PC-9 (cell line): ENCODE data around the gene SLC25A34. TPM values are rescaled to one million over a fixed set of nuclear protein-coding genes. Genes with fewer than 3 reads are reported as not detected.

ENCODE experiments used
- BruUV-seq: library from RNA; stranded (reverse); fragments of 400-500 nt; replicated peaks from 2 replicates; lab custom pipeline; 2021; lab: Mats Ljungman, UMichigan
- CTCF ChIA-PET: fragments of 300-600 bp; sonication (Branson Sonifier 250); formaldehyde crosslinking; loops from one replicate; lab custom pipeline; 2022; ENCODE audit warnings: antibody characterized with exemption; lab: Charles Lee
- POLR2A ChIA-PET: fragments of 300-600 bp; sonication (Branson Sonifier 250); formaldehyde crosslinking; loops from one replicate; lab custom pipeline; 2022; ENCODE audit warnings: antibody characterized with exemption; ENCODE audit not compliant: unreplicated experiment; lab: Charles Lee
- DNase-seq, 2 experiments: peaks; one replicate each; pipeline versions ENCODE4 v3.0.0 to v3.0.0-alpha.2; 2015 to 2022; ENCODE audit warnings: mixed read lengths in 1 of 2
- H2AFZ ChIP-seq: fragments of 200-600 bp; sonication (generic); 2 replicates; pipeline ENCODE4 v1.8.1; 2017; ENCODE audit warnings: antibody characterized with exemption
- H3F3A ChIP-seq: fragments of 200-600 bp; sonication (generic); 2 replicates; pipeline ENCODE4 v1.8.1; 2017; ENCODE audit warnings: antibody characterized with exemption, mild to moderate bottlenecking, low read depth; ENCODE audit not compliant: insufficient read depth
- H3K27ac ChIP-seq: fragments of 200-600 bp; sonication (generic); 2 replicates; pipeline ENCODE4 v1.6.1; 2016; ENCODE audit warnings: mixed run types
- H3K27me3 ChIP-seq: fragments of 200-600 bp; sonication (generic); 2 replicates; pipeline ENCODE4 v1.6.1; 2016; ENCODE audit warnings: low read depth, mixed run types; ENCODE audit not compliant: insufficient read depth
- H3K36me3 ChIP-seq: fragments of 200-600 bp; sonication (generic); 2 replicates; pipeline ENCODE4 v1.6.1; 2016; ENCODE audit warnings: low read depth, mixed run types
- H3K4me1 ChIP-seq: fragments of 200-600 bp; sonication (generic); replicated peaks from 2 replicates; pipeline ENCODE4 v1.6.1; 2016; ENCODE audit warnings: mixed run types; ENCODE audit not compliant: insufficient read depth
- H3K4me2 ChIP-seq: fragments of 200-600 bp; sonication (generic); 2 replicates; pipeline ENCODE4 v1.6.1; 2017; ENCODE audit warnings: mixed run types
- H3K4me3 ChIP-seq: fragments of 200-600 bp; sonication (generic); 2 replicates; pipeline ENCODE4 v1.6.1; 2016; ENCODE audit warnings: mixed run types
- H3K79me2 ChIP-seq: fragments of 200-600 bp; sonication (generic); 2 replicates; pipeline ENCODE4 v1.6.1; 2017; ENCODE audit warnings: low read depth, mixed run types
- H3K9me2 ChIP-seq: fragments of 200-600 bp; sonication (generic); 2 replicates; pipeline ENCODE4 v1.8.1; 2017; ENCODE audit warnings: mild to moderate bottlenecking; ENCODE audit not compliant: insufficient read depth
- H3K9me3 ChIP-seq: fragments of 200-600 bp; sonication (generic); 2 replicates; pipeline ENCODE4 v1.8.1; 2016; ENCODE audit warnings: low read depth; ENCODE audit not compliant: insufficient read depth
- H4K20me1 ChIP-seq: fragments of 200-600 bp; sonication (generic); 2 replicates; pipeline ENCODE4 v1.8.1; 2017; ENCODE audit not compliant: insufficient read depth
- CTCF ChIP-seq: fragments of 200-600 bp; sonication (generic); conservative IDR thresholded peaks from 2 replicates; pipeline ENCODE4 v1.6.1; 2017; ENCODE audit warnings: mixed run types, antibody characterized with exemption, mild to moderate bottlenecking, moderate library complexity
- EZH2 ChIP-seq: fragments of 200-600 bp; sonication (generic); IDR thresholded peaks from 2 replicates; pipeline ENCODE4 v1.8.0; 2017; ENCODE audit warnings: antibody characterized with exemption, low read depth
- intact Hi-C: fragments of 100-400 bp; cut with micrococcal nuclease; formaldehyde crosslinking; loops from one replicate; pipeline ENCODE4 v1.10.0; 2022; ENCODE audit not compliant: unreplicated experiment
- total RNA-seq: library from RNA; stranded (reverse); gene quantifications from 2 replicates; pipeline ENCODE4 v1.2.3, GENCODE V29; 2021

Gene SLC25A34
- total RNA-seq, 1 experiment from 2014 or later, result 1.7 TPM

- DNase-seq, result peak in 1 of 2 experiments; percentile 61
- intact Hi-C loops, result no loop called here
- ChIA-PET POLR2A (interaction anchor here (0.7 to 1.1 kb wide), 2 partner anchors 48 to 90 kb away, joined by 3 to 5 read pairs; no protein-coding TSS in a partner anchor), CTCF (interaction anchor here (0.6 kb wide), 1 partner anchor 62 kb away, joined by 3 read pairs; no protein-coding TSS in a partner anchor)
- H3K27me3 ChIP-seq, result no peaks in the 10 kb centered on the region
- no peak overlapping the region for H2AFZ ChIP-seq
- no peak overlapping the region for H3K4me3 ChIP-seq
- BruUV-seq, result no TSS peak
- H3K36me3 ChIP-seq, result no peaks in the 10 kb centered on the region
- peak overlapping the region; percentile 74; the same call in 1 of the 2 replicates for H3K27ac ChIP-seq
- no peaks in the 10 kb centered on the region for H4K20me1 ChIP-seq
- H3K79me2 ChIP-seq, result no peaks in the 10 kb centered on the region
- H3F3A ChIP-seq, result peaks cover 25% of the 10 kb centered on the region
- peaks cover 33% of the 10 kb centered on the region for H3K4me1 ChIP-seq
- TF ChIP-seq CTCF (no peak), EZH2 (no peak)
- no peaks in the 10 kb centered on the region for H3K9me3 ChIP-seq
- H3K4me2 ChIP-seq, result peak overlapping the region; percentile 38; the same call in 1 of the 2 replicates
- H3K9me2 ChIP-seq, result no peaks in the 10 kb centered on the region
Observed at GRCh38 chr1:15786581-15786980, 50.5 kb downstream of the SLC25A34 start.

- intact Hi-C loops, result no loop called here
Observed at GRCh38 chr1:15788624-15789301, 52.7 kb downstream of the SLC25A34 start.

More at GRCh38 chr1:15788624-15789301, 52.7 kb downstream of the SLC25A34 start:
- no TSS peak for BruUV-seq
- no peaks in the 10 kb centered on the region for H3K9me3 ChIP-seq
- no peaks in the 10 kb centered on the region for H3K27me3 ChIP-seq
- H3K9me2 ChIP-seq, result no peaks in the 10 kb centered on the region
- peak overlapping the region; percentile 74 for H3K27ac ChIP-seq
- no peak overlapping the region for H3K4me3 ChIP-seq
- no peak overlapping the region; the same call in 1 of the 2 replicates for H3K4me2 ChIP-seq
- ChIA-PET POLR2A (no interaction called here), CTCF (interaction anchor here (0.6 kb wide), 1 partner anchor 32 kb away, joined by 3 read pairs; no protein-coding TSS in a partner anchor)
- no peaks in the 10 kb centered on the region for H4K20me1 ChIP-seq
- TF ChIP-seq CTCF, result no peak
- peak in 1 of 2 experiments; percentile 53 for DNase-seq
- no peaks in the 10 kb centered on the region for H3K79me2 ChIP-seq
- H3F3A ChIP-seq, result peaks cover 20% of the 10 kb centered on the region
- H3K36me3 ChIP-seq, result no peaks in the 10 kb centered on the region
- H2AFZ ChIP-seq, result no peak overlapping the region
- H3K4me1 ChIP-seq, result peaks cover 36% of the 10 kb centered on the region

Other genes with a start within 250 kb of the SLC25A34 start
- 12.4 and 16.6 TPM in 2 replicates for gene CASP9, start 212.0 kb upstream of the SLC25A34 start, total RNA-seq
- gene DNAJC16, start 209.4 kb upstream of the SLC25A34 start, total RNA-seq, result 12.0 and 18.8 TPM in 2 replicates
- 2.7 and 2.9 TPM in 2 replicates for gene AGMAT, start 151.2 kb upstream of the SLC25A34 start, total RNA-seq
- 36.1 and 38.0 TPM in 2 replicates for gene DDI2, start 118.8 kb upstream of the SLC25A34 start, total RNA-seq
- 45.9 and 51.8 TPM in 2 replicates for gene PLEKHM2, start 51.9 kb upstream of the SLC25A34 start, total RNA-seq
- not detected in 2 replicates for gene TMEM82, start 6.2 kb downstream of the SLC25A34 start, total RNA-seq
- gene FBLIM1, start 22.5 kb downstream of the SLC25A34 start, total RNA-seq, result 57.2 and 114 TPM in 2 replicates
- gene UQCRHL, start 71.4 kb downstream of the SLC25A34 start, total RNA-seq, result 4.9 and 5.1 TPM in 2 replicates
- gene SPEN, start 111.4 kb downstream of the SLC25A34 start, total RNA-seq, result 44.9 and 46.8 TPM in 2 replicates
- gene ZBTB17, start 239.8 kb downstream of the SLC25A34 start, total RNA-seq, result 17.4 and 24.2 TPM in 2 replicates